NCI-H1436 (cell line): Measurements from ENCODE around the gene PLEKHM3.

Source experiments
- DNase-seq: peaks from one replicate; lab custom pipeline; 2025; lab: John Stamatoyannopoulos, UW

The PLEKHM3 gene

GRCh38 chr2:207791579-207792243 is 233.6 kb downstream of the PLEKHM3 start:
- DNase-seq = no peak

DNA sequence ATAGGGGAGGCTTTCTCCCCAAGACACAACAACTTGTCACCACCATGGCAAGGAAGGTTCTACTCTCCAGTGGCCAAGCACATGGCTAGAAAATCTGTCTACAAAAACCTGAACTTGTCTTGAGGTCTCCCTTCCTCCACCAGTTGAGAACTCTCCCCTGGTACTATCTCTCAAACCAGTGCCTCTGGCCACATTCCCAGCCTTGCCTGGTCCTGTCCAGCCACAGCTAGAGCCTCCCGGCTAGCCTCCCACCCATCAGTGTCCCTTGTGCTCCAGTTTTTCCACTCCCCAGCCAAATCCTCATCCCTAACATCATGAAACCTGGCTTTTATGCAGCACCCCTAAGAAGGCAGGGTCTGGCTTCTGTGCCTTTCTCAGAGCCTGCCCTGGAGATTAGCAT is 234.4 kb downstream of the PLEKHM3 start:
- DNase-seq = no peak

DNA sequence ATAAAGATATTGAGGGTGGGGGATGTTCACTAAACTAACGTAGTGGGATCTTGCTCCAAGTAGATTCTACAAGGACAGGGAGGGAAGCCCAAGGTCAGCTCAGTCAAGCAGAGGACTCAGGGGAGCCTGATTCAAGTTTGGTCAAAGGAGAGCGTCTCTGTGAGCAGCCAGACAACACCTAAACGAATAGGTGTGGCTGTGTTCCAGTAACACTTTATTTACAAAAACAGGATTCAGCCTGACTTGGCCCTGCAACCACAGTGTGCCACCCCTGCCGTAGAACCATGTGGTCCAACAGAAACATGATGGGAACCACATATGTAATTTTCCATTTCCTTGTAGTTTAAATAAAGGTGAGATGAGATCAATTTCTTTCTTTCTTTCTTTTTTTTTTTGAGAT is 237.5 kb downstream of the PLEKHM3 start:
- DNase-seq = no peak

GRCh38 chr2:207787017-207787416 is 238.3 kb downstream of the PLEKHM3 start:
- DNase-seq = no peak

- no peak for DNase-seq
Observed at GRCh38 chr2:207784898-207785297, 240.4 kb downstream of the PLEKHM3 start.

- DNase-seq = no peak
Observed at GRCh38 chr2:207783514-207783913, 241.8 kb downstream of the PLEKHM3 start.

DNA sequence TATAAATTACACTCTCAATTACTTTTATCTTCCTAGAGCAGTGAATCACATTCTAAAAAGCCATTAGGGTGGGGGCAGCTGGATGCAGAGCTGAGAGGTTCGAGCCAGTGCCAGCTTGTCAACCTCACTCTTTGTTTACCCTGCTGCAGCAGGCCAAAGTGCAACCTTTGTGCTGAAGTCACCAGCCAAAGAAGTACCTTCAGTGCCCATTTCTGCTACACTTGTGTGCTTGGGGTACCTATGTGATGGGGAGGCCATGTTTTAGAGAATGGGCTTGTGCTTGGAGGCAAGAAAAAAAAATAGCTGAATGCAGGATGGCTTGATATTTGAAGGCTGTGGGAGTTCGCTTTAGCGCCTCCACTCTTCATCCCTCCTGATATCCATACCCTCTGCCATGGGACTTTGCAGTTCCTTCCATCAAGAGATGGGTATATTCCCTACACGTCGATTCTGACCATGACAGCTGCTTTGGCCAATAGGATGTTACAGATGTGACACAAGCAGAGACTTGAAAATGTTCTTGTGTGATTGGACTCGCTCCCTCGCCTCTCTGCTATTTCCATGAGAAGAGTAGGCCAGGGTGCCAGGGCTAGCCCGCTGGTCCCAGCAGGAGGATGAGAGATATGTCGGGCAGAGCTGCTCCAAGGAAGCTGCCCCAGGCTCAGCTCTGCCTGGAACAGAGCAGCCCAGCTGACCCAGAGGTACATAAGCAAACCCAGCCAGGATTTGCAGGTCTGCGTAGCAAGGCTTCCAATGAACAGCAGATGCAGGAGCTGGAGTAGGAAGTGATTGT is 242.9 kb downstream of the PLEKHM3 start:
- DNase-seq = no peak

GRCh38 chr2:207779523-207779922 is 245.8 kb downstream of the PLEKHM3 start:
- DNase-seq = no peak

DNA sequence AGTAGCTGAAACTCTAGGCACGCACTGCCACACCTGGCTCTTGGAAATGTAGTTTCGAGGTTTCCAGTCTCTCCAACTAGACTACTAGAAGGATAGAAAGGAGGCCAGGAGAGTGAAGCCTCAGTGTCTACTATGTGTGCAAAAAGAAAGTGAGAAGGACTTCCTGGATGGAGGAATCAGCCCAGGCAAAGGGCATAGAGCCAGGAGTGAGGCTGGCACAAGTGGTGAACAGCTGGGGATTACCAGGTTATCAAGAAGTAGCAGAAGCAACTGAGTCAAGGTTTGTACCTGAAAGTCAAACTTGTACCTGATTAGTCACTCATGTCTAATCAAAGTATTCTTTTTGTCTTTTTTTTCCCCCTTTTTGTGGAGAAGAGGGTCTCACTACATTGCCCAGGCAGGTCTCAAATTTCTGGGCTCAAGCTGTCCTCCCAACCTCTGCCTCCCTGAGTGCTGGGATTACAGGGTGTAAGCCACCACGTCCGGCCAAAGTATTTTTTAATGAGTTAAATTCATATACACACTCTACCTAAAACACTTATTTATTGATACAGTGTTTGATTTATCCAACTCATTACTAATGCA is 246.9 kb downstream of the PLEKHM3 start:
- DNase-seq = no peak

- no peak for DNase-seq
Observed at GRCh38 chr2:207777124-207777523, 248.2 kb downstream of the PLEKHM3 start.

- DNase-seq = no peak
Observed at GRCh38 chr2:207775473-207775872, 249.9 kb downstream of the PLEKHM3 start.

- no peak for DNase-seq
Observed at GRCh38 chr2:207772844-207773205, 252.5 kb downstream of the PLEKHM3 start.

DNA sequence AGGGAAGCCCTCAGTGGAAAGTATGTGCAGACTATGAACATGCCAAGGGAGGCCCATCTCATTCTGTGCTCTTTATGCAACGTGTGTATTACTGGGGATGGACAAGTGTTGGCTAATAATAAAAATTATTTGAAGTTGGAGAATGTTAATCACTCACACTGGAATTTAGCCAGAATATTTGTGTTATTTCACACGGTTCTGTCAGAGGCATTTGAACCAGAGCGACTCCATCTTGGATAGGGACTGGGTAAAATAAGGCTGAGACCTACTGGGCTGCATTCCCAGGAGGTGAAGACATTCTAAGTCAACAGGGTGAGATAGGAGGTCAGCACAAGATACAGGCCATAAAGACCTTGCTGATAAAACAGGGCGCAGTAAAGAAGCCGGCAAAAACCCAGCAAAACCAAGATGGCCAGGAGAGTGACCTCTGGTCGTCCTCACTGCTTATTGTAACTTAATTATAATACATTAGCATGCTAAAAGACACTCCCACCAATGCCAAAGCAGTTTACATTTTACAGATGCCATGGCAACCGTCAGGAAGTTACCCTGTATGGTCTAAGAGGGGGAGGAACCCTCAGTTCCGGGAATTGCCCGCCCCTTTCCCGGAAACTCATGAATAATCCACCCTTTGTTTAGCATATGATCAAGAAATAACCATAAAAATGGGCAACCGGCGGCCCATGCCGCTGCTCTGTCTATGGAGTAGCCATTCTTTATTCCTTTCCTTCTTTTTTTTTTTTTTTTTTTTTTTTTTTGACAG is 253.1 kb downstream of the PLEKHM3 start:
- no peak for DNase-seq

DNA sequence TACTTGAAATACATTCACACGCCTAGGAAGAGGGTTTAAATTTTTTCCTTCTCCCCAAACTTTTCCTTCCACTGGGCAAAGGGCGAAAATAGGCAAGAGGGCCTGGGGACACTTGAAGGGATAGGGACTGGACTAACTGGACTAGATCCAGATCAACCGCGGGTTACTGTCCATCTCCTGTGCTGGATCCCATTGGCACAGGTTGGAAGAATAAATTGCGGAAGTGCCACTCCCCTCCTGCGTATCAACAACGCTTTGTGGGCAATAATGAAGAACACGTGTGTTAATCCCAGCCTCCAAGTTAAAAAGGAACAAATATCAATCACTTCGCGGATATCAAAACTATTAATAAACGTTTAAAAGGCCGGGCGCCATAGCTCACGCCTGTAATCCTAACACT is 253.9 kb downstream of the PLEKHM3 start:
- DNase-seq = no peak
